NB4 (cell line): Measurements from ENCODE around the gene GAS1.

Source experiments
- MYC ChIP-seq: IDR thresholded peaks from 2 replicates; pipeline ENCODE4 v1.6.1; 2011; ENCODE audit warnings: low read depth, low read length
- POLR2A ChIP-seq: IDR thresholded peaks from 2 replicates; pipeline ENCODE4 v1.6.1; 2011; ENCODE audit warnings: mild to moderate bottlenecking; ENCODE audit not compliant: insufficient read length; ENCODE audit errors: extremely low read depth
- TF ChIP-seq, protein P1 (sequence below): IDR thresholded peaks from one replicate; pipeline ENCODE4 v1.5.1; 2012; ENCODE audit warnings: low read depth, low read length

DNA sequence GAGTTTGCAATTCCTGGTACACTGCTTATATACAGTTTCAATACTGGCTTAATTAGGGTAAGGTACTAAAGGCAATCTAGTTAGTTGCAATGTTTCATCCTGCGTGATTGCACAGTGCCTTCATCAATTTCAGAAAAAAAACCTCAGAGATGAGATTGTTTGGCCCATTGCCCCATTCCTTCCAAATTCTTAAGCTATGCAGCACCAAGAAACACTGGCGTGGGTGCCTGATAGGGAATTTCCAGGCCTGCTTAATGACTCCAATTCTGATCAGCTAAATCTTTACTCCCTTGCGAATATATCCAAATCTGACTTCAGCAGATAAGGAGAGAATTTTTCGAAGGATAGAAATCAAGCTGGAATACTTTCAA, 35.9 kb upstream of the GAS1 start:
- TF ChIP-seq, protein P1, sequence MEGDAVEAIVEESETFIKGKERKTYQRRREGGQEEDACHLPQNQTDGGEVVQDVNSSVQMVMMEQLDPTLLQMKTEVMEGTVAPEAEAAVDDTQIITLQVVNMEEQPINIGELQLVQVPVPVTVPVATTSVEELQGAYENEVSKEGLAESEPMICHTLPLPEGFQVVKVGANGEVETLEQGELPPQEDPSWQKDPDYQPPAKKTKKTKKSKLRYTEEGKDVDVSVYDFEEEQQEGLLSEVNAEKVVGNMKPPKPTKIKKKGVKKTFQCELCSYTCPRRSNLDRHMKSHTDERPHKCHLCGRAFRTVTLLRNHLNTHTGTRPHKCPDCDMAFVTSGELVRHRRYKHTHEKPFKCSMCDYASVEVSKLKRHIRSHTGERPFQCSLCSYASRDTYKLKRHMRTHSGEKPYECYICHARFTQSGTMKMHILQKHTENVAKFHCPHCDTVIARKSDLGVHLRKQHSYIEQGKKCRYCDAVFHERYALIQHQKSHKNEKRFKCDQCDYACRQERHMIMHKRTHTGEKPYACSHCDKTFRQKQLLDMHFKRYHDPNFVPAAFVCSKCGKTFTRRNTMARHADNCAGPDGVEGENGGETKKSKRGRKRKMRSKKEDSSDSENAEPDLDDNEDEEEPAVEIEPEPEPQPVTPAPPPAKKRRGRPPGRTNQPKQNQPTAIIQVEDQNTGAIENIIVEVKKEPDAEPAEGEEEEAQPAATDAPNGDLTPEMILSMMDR = no peak
- TF ChIP-seq POLR2A (no peak), MYC (no peak)
